HFFc6 (cell line): Measurements from ENCODE around the gene P2RY11. TPM values are rescaled to one million over a fixed set of nuclear protein-coding genes. Genes with fewer than 3 reads are reported as not detected.

ENCODE experiments used
- DNase-seq: peaks from one replicate; pipeline ENCODE4 v3.0.0-alpha.2; 2018
- H3K27ac Mint-ChIP-seq: 2 replicates; pipeline ENCODE4 v1.8.0; 2020; ENCODE audit warnings: mild to moderate bottlenecking, mixed read lengths
- H3K27me3 Mint-ChIP-seq: 2 replicates; pipeline ENCODE4 v1.8.0; 2021; ENCODE audit warnings: mild to moderate bottlenecking, moderate library complexity, mixed read lengths; ENCODE audit not compliant: insufficient read depth
- H3K36me3 Mint-ChIP-seq: 2 replicates; pipeline ENCODE4 v1.8.0; 2021; ENCODE audit warnings: low read depth, mixed read lengths
- H3K4me1 Mint-ChIP-seq: 2 replicates; pipeline ENCODE4 v1.8.0; 2020; ENCODE audit warnings: low read depth, mixed read lengths
- H3K4me3 Mint-ChIP-seq: 2 replicates; pipeline ENCODE4 v1.8.0; 2020; ENCODE audit warnings: mild to moderate bottlenecking, moderate library complexity, mixed read lengths
- H3K9me3 Mint-ChIP-seq: 2 replicates; pipeline ENCODE4 v1.8.0; 2020; ENCODE audit warnings: mild to moderate bottlenecking, mixed read lengths
- total RNA-seq, 6 experiments: library from RNA; stranded (reverse); fragmentation: NEBNext Ultra II Directional; extraction: Animal tissue kit (Norgen Biotek cat#: 25700); gene quantifications; 2 replicates in 1 of 6; 3 replicates in 5 of 6; pipeline ENCODE4 v1.2.3, GENCODE V29; 2021
- TF ChIP-seq, protein P1 (sequence below): fragments of 200-600 bp; sonication (generic); IDR thresholded peaks from 2 replicates; pipeline ENCODE4 v1.5.0; 2021; ENCODE audit warnings: antibody characterized with exemption, mild to moderate bottlenecking

Gene P2RY11
- total RNA-seq, 6 experiments from 2014 or later = 4.5 to 9.9 (median 5.4) TPM

DNA sequence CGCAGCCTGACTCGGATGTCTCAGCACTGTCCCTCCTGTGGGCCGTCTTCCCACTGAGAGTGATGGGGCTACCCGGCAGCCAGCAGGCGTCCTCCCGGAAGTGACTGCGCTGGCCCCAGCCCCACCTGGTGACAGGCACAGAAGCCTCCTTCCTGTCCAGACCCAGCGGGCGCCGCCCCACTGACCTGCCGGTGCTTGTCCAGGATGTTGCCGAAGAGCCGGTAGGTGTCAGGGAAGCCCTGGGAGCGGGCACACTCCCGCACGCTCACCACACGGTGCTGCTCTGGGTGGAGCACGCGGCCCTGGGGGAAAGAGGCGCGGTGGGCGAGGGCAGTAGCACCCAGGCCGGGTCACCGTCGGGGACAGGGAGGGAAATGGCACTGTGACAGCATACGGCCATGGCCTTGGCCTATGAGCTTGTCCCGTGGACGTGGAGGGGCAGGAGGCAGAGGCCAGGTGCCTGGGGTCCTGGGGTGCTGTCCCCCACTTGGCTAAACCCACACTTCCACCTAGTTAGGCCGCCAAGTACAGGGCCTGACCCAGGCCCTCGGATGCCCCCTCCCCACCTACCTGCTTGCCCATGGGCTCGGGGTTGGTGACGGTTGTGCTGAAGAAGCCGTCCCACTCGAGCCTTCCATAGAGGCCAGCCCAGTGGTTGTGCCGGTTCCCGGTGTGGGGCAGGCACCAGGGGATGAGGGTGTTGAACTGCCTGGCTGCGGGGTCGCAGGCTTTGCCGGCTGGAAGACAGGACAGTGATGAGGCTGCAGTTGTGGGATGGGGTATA lies 24.2 kb downstream of the P2RY11 start:
- Mint-ChIP-seq H3K27ac (no peak overlapping the region), H3K9me3 (no peaks in the 10 kb centered on the region), H3K27me3 (no peaks in the 10 kb centered on the region; the same call in 1 of the 2 replicates), H3K36me3 (peaks cover 11% of the 10 kb centered on the region), H3K4me3 (no peak overlapping the region), H3K4me1 (peaks cover 15% of the 10 kb centered on the region)
- DNase-seq = no peak
- TF ChIP-seq, protein P1, sequence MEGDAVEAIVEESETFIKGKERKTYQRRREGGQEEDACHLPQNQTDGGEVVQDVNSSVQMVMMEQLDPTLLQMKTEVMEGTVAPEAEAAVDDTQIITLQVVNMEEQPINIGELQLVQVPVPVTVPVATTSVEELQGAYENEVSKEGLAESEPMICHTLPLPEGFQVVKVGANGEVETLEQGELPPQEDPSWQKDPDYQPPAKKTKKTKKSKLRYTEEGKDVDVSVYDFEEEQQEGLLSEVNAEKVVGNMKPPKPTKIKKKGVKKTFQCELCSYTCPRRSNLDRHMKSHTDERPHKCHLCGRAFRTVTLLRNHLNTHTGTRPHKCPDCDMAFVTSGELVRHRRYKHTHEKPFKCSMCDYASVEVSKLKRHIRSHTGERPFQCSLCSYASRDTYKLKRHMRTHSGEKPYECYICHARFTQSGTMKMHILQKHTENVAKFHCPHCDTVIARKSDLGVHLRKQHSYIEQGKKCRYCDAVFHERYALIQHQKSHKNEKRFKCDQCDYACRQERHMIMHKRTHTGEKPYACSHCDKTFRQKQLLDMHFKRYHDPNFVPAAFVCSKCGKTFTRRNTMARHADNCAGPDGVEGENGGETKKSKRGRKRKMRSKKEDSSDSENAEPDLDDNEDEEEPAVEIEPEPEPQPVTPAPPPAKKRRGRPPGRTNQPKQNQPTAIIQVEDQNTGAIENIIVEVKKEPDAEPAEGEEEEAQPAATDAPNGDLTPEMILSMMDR = no peak

DNA sequence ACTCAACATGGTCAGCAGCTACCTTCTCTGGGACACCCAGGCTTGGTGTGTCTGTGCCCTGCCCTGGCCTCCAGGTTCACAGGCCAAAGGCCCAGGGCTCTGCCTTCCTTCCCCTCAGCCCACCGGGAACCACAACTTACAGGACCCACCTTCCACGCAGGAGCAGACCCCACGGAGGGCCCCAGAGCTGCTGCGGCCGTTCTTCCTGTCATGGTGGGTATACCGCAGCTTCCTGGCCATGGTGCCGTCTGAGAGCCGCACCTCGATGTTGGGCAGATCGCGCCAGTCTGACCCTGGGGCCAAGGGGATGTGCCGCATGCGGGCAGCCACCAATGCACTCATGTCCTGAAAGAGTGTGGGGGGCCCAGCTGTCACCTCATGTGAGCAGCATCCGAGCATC lies 25.4 kb downstream of the P2RY11 start:
- H3K27me3 Mint-ChIP-seq = no peaks in the 10 kb centered on the region
- H3K9me3 Mint-ChIP-seq = no peaks in the 10 kb centered on the region
- no peak overlapping the region for H3K27ac Mint-ChIP-seq
- H3K4me3 Mint-ChIP-seq = no peak overlapping the region
- peaks cover 8% of the 10 kb centered on the region for H3K4me1 Mint-ChIP-seq
- peaks cover 13% of the 10 kb centered on the region for H3K36me3 Mint-ChIP-seq
- DNase-seq = no peak
- TF ChIP-seq, protein P1 = no peak

DNA sequence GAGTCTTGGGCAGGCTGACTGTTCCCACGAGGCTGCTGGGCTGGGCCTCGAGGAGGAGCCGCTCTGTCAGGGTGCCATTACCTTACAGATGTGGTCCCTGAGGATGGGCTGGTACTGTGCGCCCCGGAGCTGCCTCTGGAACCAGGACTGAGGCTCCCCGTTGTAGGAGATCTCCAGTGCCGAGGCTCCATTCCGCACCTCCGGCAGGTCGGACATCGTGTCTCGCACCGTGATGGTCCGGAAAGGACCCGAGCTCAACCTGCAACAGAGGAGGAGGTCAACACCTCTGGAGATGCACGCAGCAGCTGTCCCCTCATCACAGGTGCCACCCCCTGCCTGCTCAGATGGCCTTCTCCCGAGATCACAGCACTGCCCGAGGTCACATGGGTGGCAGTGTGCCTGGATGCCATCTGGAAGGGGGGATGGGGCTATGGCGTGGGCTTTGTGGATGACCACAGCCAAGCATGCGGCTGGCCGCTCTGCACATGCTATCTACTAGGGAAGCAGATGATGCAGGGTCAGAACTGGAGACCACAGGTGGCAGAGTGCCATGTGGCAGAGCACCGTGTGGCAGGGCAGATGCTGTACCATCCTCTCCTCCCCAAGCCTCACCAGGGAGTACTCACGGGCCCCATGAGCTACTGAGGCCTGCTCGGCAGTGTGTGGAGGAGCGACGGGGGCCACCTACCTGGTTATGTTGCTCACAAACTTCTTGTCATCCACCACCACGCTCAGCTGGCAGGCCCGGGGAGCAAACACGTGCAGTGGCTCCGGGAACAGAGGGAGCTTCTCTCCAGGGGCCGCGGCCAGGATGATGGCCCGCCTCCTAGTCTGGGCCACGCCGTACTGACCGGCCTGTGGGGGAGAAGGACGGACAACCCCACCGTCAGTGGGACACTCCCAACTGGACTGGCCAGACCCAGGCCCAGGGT lies 26.5 kb downstream of the P2RY11 start:
- peaks cover 10% of the 10 kb centered on the region for H3K36me3 Mint-ChIP-seq
- peaks cover 1% of the 10 kb centered on the region for H3K4me1 Mint-ChIP-seq
- H3K4me3 Mint-ChIP-seq = no peak overlapping the region
- no peaks in the 10 kb centered on the region for H3K9me3 Mint-ChIP-seq
- no peak overlapping the region for H3K27ac Mint-ChIP-seq
- TF ChIP-seq, protein P1 = no peak
- no peaks in the 10 kb centered on the region for H3K27me3 Mint-ChIP-seq
- no peak for DNase-seq

DNA sequence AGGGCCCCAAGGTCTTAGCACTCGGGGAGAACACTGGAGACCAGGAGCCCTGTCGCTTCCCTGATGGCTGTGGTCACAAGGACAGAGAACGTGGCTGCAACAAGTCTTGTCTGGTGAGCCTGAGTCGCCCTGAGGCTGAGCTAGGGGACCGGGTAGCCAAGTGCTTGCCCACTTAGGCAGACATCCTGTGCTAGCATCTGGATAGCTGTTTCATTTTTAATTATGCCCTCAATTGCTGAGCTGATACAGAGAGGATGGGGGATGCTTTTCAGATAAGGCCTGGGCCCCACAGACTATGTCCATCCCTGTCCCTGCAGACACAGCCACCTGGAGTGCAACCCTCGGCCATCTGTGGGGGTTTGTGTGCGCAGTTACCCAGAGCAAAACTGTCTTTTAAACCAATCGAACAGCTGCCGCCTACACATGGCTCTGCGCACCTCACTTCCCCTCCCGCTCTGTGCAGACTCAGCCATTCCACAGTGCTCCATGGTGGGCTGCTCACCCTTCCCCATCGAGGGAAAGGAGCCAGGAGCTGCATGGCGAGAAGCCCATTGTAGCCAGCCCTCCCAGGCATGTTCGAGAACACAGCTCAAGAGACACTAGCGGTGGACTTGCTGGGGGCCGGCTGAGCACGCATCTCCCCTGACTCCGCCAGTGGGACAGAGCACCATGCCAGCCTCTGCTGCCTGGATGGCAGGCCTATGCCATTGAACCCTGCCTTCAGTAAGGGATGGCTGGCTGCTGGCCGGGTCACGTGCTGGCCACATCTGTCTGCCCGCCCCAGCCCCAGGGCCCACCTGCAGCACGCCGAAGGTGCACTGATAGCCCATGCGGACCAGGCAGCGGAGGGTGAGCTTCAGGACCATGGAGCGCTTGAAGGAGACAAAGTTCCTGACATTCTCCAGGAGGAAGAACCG lies 27.6 kb downstream of the P2RY11 start:
- Mint-ChIP-seq H3K4me3 (no peak overlapping the region), H3K9me3 (no peaks in the 10 kb centered on the region), H3K27ac (peak overlapping the region; percentile 59), H3K27me3 (peaks cover 3% of the 10 kb centered on the region; the same call in 1 of the 2 replicates), H3K4me1 (no peaks in the 10 kb centered on the region), H3K36me3 (0 out of 2 replicates have a peak, but pooled peaks cover 7% of the 10 kb centered on the region)
- TF ChIP-seq, protein P1 = no peak
- no peak for DNase-seq

DNA sequence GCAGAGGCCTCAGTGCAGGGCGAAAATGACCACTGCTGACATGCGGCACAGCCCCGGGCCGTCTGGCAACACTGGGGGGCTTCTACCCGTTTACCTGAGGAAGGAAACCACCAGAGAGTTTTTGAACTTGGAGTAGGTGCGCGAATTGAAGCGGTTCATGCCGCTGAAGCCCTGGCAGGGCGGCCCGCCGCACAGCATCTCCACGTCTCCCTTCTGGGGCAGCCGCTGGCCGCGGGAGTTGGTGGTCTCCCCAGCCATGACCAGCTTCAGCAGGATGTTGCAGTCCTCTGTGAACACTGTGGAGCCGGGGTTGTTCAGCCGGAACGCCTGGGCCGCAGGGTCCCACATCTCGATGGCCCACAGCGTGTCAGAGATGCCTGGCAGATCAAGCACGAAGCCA lies 28.5 kb downstream of the P2RY11 start:
- Mint-ChIP-seq H3K4me3 (no peak overlapping the region), H3K27me3 (peaks cover 3% of the 10 kb centered on the region; the same call in 1 of the 2 replicates), H3K9me3 (no peaks in the 10 kb centered on the region), H3K4me1 (no peaks in the 10 kb centered on the region), H3K36me3 (0 out of 2 replicates have a peak, but pooled peaks cover 7% of the 10 kb centered on the region), H3K27ac (no peak overlapping the region)
- TF ChIP-seq, protein P1 = no peak
- DNase-seq = no peak
